Mesenchymal stem cell (in vitro differentiated cells and primary cell): ENCODE measurements around the gene TAF11L11.
"Not testable (repeated sequence)": the region's sequence is repeated elsewhere in the genome, so short reads cannot be mapped to it uniquely, and the experiment has no call there.

Source experiments
- DNase-seq: peaks from one replicate; pipeline ENCODE4 v3.0.0-alpha.2; 2013
- H2AFZ ChIP-seq: one replicate; pipeline ENCODE4 v1.6.1; 2013; ENCODE audit warnings: low read depth, mild to moderate bottlenecking, control low read depth, inconsistent platforms, low read length, moderate library complexity
- H2AK5ac ChIP-seq: 2 replicates; pipeline ENCODE4 v1.6.1; 2013; ENCODE audit warnings: low read length, moderate library complexity, mild to moderate bottlenecking, inconsistent platforms; ENCODE audit not compliant: severe bottlenecking
- H2BK120ac ChIP-seq: one replicate; pipeline ENCODE4 v1.6.1; 2013; ENCODE audit warnings: low read depth, mild to moderate bottlenecking, inconsistent platforms, low read length, moderate library complexity
- H2BK12ac ChIP-seq, 2 experiments: one replicate each; pipeline ENCODE4 v1.6.1; 2013; ENCODE audit warnings: inconsistent platforms in 2 of 2, low read length in 2 of 2, mild to moderate bottlenecking in 2 of 2, moderate library complexity in 2 of 2, control low read depth in 1 of 2
- H2BK15ac ChIP-seq: one replicate; pipeline ENCODE4 v1.6.1; 2013; ENCODE audit warnings: mild to moderate bottlenecking, low read depth, inconsistent platforms; ENCODE audit not compliant: poor library complexity, severe bottlenecking
- H2BK5ac ChIP-seq: 2 replicates; pipeline ENCODE4 v1.6.1; 2013; ENCODE audit warnings: low read depth, mild to moderate bottlenecking, low read length, control low read depth, inconsistent platforms; ENCODE audit not compliant: poor library complexity, severe bottlenecking
- H3K14ac ChIP-seq, 2 experiments: one replicate each; pipeline ENCODE4 v1.6.1; 2013; ENCODE audit warnings: inconsistent platforms in 2 of 2, low read length in 2 of 2, control low read depth in 1 of 2, mild to moderate bottlenecking in 1 of 2, moderate library complexity in 1 of 2
- H3K18ac ChIP-seq, 2 experiments: one replicate each; pipeline ENCODE4 v1.6.1; 2013; ENCODE audit warnings: inconsistent platforms in 2 of 2, low read length in 2 of 2, control low read depth in 1 of 2, low read depth in 1 of 2, mild to moderate bottlenecking in 1 of 2
- H3K23ac ChIP-seq, 2 experiments: one replicate each; pipeline ENCODE4 v1.6.1; 2013; ENCODE audit warnings: inconsistent platforms in 2 of 2, low read length in 2 of 2, mild to moderate bottlenecking in 2 of 2, moderate library complexity in 2 of 2, control low read depth in 1 of 2
- H3K27ac ChIP-seq: 2 replicates; pipeline ENCODE4 v1.5.1; 2013; ENCODE audit warnings: mild to moderate bottlenecking, moderate library complexity, low read length, control low read depth, inconsistent platforms; ENCODE audit not compliant: poor library complexity, severe bottlenecking
- H3K27me3 ChIP-seq, 2 experiments: 2 replicates each; pipeline versions ENCODE4 v1.6.1 to v1.7.0; 2013; ENCODE audit warnings: low read length in 2 of 2, mild to moderate bottlenecking in 2 of 2, moderate library complexity in 2 of 2, control low read depth in 1 of 2, inconsistent platforms in 1 of 2; ENCODE audit not compliant: control insufficient read depth in 1 of 2, insufficient read depth in 1 of 2
- H3K36me3 ChIP-seq, 2 experiments: 2 replicates each; pipeline versions ENCODE4 v1.6.1 to v1.7.0; 2013; ENCODE audit warnings: low read length in 2 of 2, control low read depth in 1 of 2, inconsistent platforms in 1 of 2, low read depth in 1 of 2, mild to moderate bottlenecking in 1 of 2; ENCODE audit not compliant: insufficient read depth in 2 of 2, control insufficient read depth in 1 of 2
- H3K4ac ChIP-seq, 2 experiments: one replicate each; pipeline ENCODE4 v1.6.1; 2013; ENCODE audit warnings: inconsistent platforms in 2 of 2, low read length in 2 of 2, mild to moderate bottlenecking in 2 of 2, moderate library complexity in 2 of 2, control low read depth in 1 of 2, low read depth in 1 of 2
- H3K4me1 ChIP-seq: 2 replicates; pipeline ENCODE4 v1.6.1; 2013; ENCODE audit warnings: low read depth, low read length, control low read depth; ENCODE audit not compliant: control insufficient read depth, insufficient read depth
- H3K4me2 ChIP-seq: 2 replicates; pipeline ENCODE4 v1.6.1; 2013; ENCODE audit warnings: low read length, mild to moderate bottlenecking, inconsistent platforms; ENCODE audit not compliant: poor library complexity, severe bottlenecking
- H3K4me3 ChIP-seq, 2 experiments: 2 replicates each; pipeline versions ENCODE4 v1.5.1 to v1.7.0; 2013; ENCODE audit warnings: low read length in 2 of 2, mild to moderate bottlenecking in 2 of 2, control low read depth in 1 of 2, low read depth in 1 of 2; ENCODE audit not compliant: insufficient read depth in 1 of 2
- H3K79me1 ChIP-seq: replicated peaks from 2 replicates; pipeline ENCODE4 v1.6.1; 2013; ENCODE audit warnings: mild to moderate bottlenecking, control low read depth, low read length, inconsistent platforms; ENCODE audit not compliant: poor library complexity, severe bottlenecking
- H3K9ac ChIP-seq: 2 replicates; pipeline ENCODE4 v1.7.0; 2013; ENCODE audit warnings: mild to moderate bottlenecking, low read length, moderate library complexity
- H3K9me3 ChIP-seq: 2 replicates; pipeline ENCODE4 v1.7.0; 2013; ENCODE audit warnings: mild to moderate bottlenecking, low read length; ENCODE audit not compliant: control insufficient read depth
- H4K8ac ChIP-seq: one replicate; pipeline ENCODE4 v1.6.1; 2013; ENCODE audit warnings: inconsistent platforms, mild to moderate bottlenecking, low read length, moderate library complexity
- H4K91ac ChIP-seq: one replicate; pipeline ENCODE4 v1.6.1; 2013; ENCODE audit warnings: mild to moderate bottlenecking, low read length, inconsistent platforms
- WGBS: methylation state at CpG from one replicate; pipeline ENCODE4 v1.1.7; 2013; ENCODE audit warnings: mixed read lengths; 5-methylcytosine and 5-hydroxymethylcytosine counted together

The TAF11L11 gene

GRCh38 chr5:17597728-17598127 is 6.3 kb upstream of the TAF11L11 start, which contains the start of gene TAF11L10:
Gene TAF11L10 (minus strand): TSS chr5:17597828.
- not testable (repeated sequence) for H3K27me3 ChIP-seq, DNase-seq, H3K14ac ChIP-seq, H3K36me3 ChIP-seq, H3K4me3 ChIP-seq, H2BK15ac ChIP-seq, H3K27ac ChIP-seq, H2BK12ac ChIP-seq, H3K9me3 ChIP-seq, H2AFZ ChIP-seq, H2AK5ac ChIP-seq, H3K4me1 ChIP-seq, H4K91ac ChIP-seq, H2BK5ac ChIP-seq, H3K9ac ChIP-seq, H3K23ac ChIP-seq, H4K8ac ChIP-seq, H3K18ac ChIP-seq, H3K4me2 ChIP-seq, H3K4ac ChIP-seq, H3K79me1 ChIP-seq, H2BK120ac ChIP-seq
- WGBS = no CpG with 5 or more reads among the region's 15 CpGs

GRCh38 chr5:17604951-17605350 is 968 bp downstream of the TAF11L11 start:
- Histone ChIP-seq H2BK120ac (no peak overlapping the region), H3K9ac (no peak overlapping the region), H3K36me3 (no peaks in the 10 kb centered on the region), H3K4me2 (no peak overlapping the region), H3K23ac (no peak overlapping the region), H3K9me3 (no peaks in the 10 kb centered on the region), H4K91ac (no peak overlapping the region), H2AK5ac (no peak overlapping the region), H2BK5ac (no peak overlapping the region), H4K8ac (no peak overlapping the region), H2BK15ac (no peak overlapping the region), H3K18ac (no peak overlapping the region), H3K27me3 (no peaks in the 10 kb centered on the region), H3K14ac (no peak overlapping the region), H3K4me1 (no peaks in the 10 kb centered on the region), H3K79me1 (no peaks in the 10 kb centered on the region), H3K4me3 (no peak overlapping the region), H3K4ac (no peak overlapping the region), H3K27ac (no peak overlapping the region), H2BK12ac (no peak overlapping the region), H2AFZ (no peak overlapping the region)
- WGBS = 84% methylated on average over 8 of the region's 14 CpGs
- DNase-seq = no peak

GRCh38 chr5:17607461-17607860 is 3.5 kb downstream of the TAF11L11 start:
- not testable (repeated sequence) for H3K9me3 ChIP-seq, H2BK12ac ChIP-seq, H3K23ac ChIP-seq, H3K27ac ChIP-seq, H2BK120ac ChIP-seq, H3K36me3 ChIP-seq, H3K9ac ChIP-seq, H3K79me1 ChIP-seq, H3K4me2 ChIP-seq, H4K91ac ChIP-seq, H3K4ac ChIP-seq, DNase-seq, H3K18ac ChIP-seq, H3K4me3 ChIP-seq, H3K14ac ChIP-seq, H2BK15ac ChIP-seq, H3K4me1 ChIP-seq, H2BK5ac ChIP-seq, H2AFZ ChIP-seq, H4K8ac ChIP-seq, H2AK5ac ChIP-seq, H3K27me3 ChIP-seq
- WGBS = 92% methylated on average over 3 of the region's 4 CpGs

- not testable (repeated sequence) for H4K91ac ChIP-seq, H3K18ac ChIP-seq, DNase-seq, H3K4me2 ChIP-seq, H2BK120ac ChIP-seq, H2BK12ac ChIP-seq, H3K4ac ChIP-seq, H4K8ac ChIP-seq, H2BK5ac ChIP-seq, H2AK5ac ChIP-seq, H3K9me3 ChIP-seq, H3K4me3 ChIP-seq, H2AFZ ChIP-seq, H2BK15ac ChIP-seq, H3K14ac ChIP-seq, H3K27ac ChIP-seq, H3K79me1 ChIP-seq, H3K27me3 ChIP-seq, H3K23ac ChIP-seq, H3K9ac ChIP-seq, H3K36me3 ChIP-seq, H3K4me1 ChIP-seq
- 81% methylated on average over 2 of the region's 2 CpGs for WGBS
These were observed 6.1 kb downstream of the TAF11L11 start, which contains the start of gene TAF11L12 for GRCh38 chr5:17610092-17610491. Gene TAF11L12 (plus strand): TSS chr5:17610392.
